GOT3 (cell line): ENCODE results near the gene FFAR2.

Experiments
- DNase-seq: peaks from one replicate; lab custom pipeline; 2025; ENCODE audit warnings: mixed read lengths; lab: John Stamatoyannopoulos, UW

The FFAR2 gene

DNA sequence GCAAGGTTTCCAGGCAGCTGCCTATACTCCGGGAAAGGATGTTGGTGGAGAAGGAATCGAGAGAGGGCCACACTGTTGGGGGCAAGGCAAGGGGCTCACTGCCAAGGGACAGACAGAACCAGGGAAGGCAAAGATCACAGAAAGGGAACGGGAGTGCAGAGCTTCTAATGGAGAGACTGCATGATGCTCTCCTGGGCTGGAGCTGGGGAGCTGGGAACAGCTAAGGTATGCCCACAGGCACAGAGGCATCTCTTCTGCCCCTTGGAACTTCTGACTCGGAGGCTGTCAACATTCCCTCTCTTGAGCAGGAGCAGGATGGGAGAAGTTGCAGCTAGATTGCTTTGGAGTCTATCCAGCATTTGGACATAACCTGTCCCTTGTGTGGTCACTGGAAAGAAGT lies 22.4 kb upstream of the FFAR2 start:
- DNase-seq: no peak

DNA sequence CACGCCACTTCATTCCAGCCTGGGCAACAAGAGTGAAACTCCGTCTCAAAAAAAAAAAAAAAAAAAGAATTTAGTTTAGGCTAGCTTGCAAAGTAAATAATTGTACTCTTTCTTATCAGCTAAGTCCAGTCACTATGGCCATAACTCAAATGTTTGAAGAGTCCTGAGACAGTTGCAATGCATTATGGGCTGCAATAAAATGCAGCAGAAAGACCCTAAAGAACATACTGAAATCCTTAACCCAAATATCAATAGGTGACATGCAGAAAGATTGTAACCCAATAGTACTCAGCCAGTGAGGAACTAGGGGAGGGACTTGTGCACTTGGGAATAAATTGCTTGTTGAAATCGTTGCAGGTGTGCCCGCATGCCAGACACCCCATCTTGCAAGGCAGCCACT lies 20.9 kb upstream of the FFAR2 start:
- no peak for DNase-seq

DNA sequence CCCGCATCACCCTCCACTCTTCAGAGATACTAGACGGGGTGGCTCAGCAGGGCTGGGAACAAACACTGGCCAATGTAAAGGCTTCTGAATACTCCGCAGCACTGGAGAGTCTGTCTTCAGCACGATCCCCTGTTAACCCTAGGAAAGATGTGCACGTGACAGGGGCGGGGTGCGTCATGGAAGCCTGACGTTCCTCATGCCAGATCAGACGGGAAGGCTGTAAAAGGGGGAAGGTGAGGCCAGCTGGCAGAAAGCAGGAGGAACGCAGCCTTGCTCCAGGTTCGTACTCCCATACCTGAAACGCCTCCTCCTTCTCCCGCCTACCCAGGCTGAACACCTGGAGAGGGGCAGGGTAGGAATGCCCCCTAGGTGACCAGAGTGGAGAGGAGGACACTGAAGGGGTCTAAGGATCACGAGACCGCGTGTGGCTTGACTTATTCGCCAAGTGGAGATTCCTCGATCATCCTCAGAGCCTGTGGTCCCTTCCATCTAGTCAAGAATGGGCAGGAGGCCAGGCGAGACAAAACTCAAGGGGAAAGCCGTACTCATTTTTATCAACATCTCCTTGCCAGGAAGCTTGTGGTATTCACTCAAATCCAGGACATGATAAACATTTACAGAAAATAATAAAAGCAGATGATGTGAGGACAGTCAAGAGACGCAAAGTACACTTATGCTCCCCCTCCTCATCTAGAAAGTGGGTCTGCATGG lies 18.2 kb upstream of the FFAR2 start:
- no peak for DNase-seq

DNA sequence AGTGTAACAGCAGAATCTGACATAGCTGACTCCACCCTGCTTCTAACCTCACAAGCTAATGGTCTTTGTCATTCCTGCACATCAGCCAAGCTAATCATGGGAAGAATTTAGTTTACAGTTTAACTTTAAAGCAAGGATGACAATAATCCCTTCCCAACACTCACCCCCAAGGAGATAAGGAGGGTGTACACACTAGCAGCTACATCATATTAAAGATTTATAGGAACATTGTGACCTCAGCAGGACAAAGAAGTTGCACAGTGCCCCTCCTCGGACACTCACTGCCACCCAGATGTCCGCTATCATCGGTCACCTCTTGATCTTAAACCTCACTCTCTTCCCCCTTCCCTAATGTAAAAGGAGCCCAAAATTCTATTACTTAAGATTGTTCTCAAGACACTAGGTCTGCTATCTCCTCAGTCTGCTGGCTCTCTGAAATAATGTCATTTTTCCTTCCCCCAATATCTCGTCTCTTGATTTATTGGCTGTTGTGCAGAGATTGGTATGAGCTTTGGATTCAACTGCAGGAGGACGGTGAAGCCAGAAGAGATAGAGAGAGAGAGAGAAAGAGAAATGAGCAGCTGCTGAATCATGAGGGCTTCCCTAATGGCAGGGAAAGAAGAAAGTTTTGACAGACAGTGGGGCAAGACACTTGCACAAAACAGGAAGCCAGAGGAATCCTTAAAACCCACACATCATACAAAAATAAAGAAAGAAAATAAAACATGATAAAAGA lies 17.5 kb upstream of the FFAR2 start:
- DNase-seq: no peak

DNA sequence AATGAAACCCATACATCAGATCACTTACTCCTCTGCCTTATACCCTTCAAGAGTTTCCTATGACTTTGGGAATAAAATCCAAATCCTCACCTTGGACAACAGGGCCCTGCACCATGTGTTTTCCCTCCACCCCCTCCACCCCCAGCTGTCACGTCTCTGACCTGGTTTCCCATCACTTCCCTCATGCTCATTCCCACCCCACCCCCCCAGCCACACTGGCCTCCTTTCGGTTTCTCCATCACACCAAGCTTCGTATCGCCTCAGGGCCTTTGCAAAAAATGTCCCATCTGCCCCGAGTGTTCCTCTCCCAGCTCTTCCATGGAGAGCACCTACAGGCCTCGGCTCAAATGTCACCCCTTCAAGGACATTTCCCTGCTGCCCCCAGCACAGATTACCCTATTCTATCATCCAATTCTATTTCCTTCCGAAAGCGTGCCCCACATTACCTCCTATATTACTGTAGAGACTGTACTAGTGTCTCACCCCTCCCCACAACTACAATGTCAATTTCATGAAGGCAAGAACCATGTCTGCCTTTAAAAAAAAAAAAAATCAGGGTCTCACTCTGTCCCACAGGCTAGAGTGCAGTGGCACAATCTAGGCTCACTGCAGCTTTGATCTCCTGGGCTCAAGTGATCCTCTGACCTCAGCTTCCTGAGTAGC lies 16.8 kb upstream of the FFAR2 start:
- DNase-seq: no peak

DNA sequence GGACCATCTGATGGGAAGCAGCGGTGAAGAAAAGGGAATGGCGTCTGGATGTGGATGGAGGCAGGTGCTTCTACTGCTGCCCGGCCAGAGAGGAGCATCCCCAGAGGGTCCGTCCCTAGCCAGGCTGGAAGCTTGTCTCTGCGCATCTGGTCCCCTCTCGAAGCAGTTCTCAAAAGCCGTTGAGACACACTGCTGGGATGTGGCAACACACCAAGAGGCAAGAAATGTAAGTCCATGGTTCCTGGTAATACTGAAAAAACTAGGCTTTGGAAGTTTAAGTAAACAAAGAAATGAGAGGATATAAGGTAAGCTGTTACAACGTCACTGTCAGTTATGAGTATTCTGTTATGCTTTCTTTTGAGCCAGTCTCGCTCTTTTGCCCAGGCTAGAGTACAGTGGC lies 15.1 kb upstream of the FFAR2 start:
- DNase-seq: no peak

DNA sequence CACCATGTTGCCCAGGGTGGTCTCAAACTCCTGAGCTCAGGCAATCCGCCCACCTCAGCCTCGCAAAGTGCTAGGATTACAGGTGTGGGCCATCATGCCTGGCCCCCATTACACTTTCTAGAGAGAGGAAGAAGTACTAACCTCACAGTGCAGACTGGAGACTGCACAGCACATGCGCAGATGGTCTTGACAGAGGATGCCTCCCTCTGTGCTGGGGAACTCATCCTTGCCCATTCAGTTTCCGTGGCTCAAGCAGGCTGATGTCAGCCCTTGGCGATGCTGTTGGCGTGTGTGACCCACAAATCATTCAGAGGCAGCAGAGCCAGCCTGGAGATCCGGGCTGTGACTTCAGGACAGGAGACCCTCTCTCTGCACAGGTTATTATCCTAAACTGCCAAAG lies 14.6 kb upstream of the FFAR2 start:
- DNase-seq: no peak

DNA sequence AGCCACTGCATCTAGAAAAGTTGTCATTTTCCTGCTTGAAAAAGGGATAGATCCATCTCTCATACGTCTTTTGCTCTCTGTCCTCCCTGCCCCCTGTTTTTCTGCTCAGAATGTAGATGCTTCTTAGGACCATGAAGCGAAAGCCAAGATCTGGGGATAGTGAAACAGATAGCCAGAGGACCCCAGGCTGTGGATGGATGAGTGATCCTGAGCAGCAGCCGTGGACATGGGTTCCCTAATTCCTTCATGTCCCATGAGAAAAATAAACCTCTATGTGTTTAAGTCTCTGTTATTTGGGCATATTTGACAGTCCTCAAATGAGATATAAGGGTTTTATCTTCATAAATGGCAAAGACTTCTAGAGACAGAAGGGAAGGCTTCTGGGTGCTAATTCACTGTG lies 12.2 kb upstream of the FFAR2 start:
- no peak for DNase-seq

DNA sequence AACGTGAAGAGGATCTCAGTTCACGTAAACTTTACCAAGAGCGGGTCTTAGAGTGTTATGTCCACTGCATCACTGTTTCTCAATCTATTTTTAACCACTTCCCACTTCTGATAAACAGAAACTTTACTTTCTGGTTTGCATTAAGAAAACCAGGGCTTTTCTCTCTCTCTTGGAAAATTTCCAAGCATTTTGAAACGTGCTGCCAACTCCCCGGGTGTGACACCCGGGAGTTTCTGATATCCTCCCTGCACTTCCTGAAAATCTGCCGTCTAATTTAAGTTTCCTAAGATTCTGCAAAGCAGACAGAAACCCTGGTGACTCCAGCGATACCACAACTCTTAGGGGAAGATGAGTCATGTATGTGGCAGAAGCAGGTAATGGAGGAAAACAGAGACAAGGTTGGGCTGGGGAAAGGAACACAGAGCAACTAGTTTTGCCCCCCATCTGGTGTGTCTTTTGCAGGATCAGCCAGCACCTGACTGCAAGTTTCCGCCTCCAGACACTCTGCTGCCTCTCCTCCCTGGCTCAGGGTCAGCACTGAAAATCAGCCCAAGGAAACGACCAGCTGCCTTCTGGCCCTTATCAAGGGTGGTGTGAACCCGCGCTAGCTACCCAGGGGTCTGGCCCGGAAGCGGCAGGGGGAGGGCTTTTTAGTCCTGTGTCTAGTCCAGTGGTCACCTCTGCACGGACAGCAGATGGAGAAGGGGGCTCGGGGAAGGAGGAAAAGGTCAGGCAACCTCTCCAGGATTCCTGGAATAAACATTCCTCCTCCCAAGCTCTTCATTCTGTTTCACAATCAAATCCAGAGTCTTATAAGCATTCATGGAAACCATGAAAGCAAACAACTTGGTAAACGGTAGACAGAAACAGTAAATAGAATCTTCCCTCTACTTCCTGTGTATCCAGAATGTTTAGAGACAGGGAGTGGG lies 11.3 kb upstream of the FFAR2 start:
- DNase-seq: no peak

DNA sequence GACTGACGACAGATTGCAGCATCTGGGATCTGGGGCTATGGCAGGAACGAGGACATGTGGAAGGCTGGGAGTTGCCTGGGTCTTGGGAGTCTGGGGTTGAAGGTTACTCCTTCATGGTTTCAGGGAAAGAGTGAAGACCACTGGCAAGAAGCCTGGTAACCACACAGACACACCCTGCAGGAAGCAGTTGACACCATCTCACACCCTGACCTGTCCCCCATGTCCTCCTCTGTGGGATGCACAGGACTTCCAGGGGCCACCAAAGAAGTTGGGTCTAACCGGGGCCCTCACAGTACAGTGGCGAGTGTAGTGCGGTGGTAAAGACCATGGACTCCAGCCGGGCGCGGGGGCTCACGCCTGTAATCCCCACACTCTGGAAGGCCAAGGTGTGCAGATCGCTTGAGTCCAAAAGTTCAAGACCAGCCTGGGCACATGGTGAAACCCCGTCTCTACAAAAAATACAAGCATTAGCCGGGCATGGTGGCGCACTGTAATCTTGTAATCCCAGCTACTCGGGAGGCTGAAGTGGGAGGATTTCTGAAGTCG lies 10.6 kb upstream of the FFAR2 start:
- DNase-seq: no peak

DNA sequence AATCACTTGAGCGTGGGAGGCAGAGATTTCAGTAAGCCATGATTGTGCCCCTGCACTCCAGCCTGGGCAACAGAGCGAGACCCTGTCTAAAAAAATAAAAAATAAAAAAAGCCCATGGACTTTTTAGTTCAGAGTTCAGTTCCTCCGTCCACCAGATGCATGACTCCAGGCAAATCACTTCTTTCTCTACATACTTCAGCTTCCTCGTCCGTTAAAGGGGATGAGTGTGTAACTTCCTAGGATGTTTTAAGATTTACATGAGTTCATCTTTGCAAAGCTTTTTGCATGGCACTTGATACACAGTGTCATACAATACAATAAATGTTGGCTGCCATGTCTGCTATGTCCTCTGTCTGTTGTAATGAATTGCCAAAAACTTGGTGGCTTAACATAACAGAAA lies 10.0 kb upstream of the FFAR2 start:
- no peak for DNase-seq

DNA sequence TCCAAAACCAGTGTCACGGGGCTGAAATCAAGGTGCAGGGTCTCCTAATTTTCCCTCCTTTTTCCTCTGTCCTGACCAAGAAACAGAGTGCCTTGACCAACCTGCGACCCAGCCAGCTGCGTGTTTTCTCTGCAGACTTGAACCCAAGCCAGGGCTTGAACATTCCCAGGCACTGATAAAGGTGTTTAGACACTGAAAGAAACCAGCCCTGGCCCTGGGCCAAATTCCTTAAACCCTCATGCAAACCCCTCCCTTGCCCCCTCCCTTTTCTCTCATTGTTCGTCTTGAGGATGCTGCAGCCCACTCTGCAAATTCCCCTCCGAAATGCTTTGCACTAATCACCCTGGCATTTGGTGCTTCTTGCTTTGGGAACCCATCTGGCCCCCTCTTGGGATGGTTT lies 9.5 kb upstream of the FFAR2 start:
- no peak for DNase-seq

DNA sequence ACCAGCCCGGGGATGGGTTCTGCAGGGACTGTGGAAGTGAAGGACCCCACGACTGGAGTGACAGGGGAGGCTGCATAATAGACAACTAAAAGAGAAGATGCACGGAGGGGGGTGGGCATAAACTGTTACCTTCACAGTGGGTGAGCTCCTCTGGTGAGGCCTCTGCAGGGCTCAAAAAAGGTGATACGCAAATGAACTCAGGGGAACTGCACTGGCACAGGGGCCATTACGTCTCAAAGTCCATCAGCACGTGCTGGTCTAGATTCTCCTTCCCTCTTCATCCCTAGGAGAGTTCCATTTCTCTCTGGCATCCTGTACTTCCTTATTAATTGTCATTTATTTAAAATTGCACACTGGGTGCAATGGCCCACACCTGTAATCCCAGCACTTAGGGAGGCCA lies 8.1 kb upstream of the FFAR2 start:
- DNase-seq: no peak

DNA sequence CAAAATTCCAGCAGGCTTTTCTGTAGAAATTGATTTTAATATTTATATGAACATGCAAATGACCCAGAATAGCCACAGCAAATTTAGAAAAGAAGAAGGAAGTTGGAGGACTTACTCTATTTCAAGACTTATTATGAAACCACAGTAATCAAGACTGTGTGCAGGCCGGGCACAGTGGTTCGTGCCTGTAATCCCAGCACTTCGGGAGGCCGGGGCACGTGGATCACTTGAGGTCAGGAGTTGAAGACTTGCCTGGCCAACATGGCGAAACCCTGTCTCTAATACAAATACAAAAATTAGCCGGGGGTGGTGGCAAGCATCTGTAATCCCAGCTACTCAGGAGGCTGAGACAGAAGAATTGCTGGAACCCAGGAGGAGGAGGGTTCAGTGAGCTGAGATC lies 6.0 kb upstream of the FFAR2 start:
- DNase-seq: no peak

DNA sequence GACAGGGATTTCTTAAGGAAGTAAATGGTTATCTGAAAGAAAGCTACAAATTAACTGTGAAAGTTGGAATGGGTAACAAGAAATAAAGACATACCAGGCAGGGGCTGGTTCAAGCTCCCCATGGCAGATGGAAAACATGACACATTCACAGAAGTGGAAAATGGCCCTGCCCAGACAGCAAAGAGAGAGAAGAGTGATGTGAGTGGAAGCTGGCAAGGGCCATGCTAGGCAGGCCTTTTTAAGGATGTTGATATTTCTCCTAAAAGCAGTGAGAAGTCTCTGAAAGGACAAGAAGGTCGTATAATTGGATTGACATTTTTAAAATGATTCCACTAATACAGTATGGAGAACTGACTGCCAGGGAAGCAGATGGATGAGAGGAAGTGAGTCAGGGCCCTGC lies 3.3 kb upstream of the FFAR2 start:
- DNase-seq: no peak

DNA sequence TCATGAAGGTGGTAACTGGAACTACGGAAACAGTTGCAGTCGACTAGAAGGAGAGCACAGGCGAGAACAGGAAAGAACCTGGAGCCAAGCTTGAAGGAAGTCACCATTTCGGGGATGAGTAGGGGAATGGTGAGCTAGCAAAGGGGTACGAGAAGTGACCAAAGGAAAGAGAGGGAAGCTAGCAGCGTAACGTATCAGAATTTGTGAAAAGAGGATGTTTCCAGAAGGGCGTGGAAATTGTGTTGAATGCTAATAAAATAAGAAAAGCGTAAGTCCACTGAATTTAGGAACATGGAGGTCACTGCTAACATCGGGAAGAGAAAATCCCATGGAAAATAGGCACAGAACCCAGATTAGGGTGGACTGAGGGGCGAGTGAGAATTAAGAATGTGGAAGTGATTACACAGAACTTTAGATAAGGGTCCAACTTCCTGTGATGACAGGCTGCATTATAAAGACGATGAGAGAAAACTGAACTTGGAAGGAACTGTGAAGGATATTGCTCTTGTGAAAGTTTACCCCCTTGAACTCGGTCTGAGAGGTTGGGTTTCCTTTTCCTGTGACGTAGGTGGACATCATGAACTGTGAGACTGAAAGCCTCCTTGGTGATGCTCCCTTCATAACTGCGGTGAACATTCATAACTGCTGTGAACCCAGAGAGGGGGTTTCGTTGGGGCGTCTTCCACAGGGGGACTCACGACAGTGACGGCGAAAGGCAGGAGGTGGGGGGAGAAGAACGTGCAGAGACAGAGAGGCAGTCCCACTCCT lies 2.0 kb upstream of the FFAR2 start:
- no peak for DNase-seq

DNA sequence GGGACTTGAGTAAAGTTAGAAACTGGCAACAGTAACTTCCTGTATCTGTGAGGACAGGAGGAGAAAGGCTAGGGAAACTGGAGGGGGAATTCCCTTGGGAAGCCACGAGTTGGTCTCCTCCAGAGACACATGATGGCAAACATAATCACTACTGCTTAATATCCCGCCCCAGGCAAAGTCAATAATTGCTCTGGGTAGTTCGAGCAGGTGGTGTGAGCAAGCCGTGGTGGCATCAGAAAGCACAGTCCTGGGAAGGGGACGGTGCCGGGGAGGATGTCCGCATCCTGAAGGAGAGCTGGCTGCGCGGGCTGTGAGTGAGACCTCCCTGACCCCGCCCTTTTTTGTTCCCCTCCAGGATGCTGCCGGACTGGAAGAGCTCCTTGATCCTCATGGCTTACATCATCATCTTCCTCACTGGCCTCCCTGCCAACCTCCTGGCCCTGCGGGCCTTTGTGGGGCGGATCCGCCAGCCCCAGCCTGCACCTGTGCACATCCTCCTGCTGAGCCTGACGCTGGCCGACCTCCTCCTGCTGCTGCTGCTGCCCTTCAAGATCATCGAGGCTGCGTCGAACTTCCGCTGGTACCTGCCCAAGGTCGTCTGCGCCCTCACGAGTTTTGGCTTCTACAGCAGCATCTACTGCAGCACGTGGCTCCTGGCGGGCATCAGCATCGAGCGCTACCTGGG lies 1.4 kb downstream of the FFAR2 start:
- DNase-seq: no peak

DNA sequence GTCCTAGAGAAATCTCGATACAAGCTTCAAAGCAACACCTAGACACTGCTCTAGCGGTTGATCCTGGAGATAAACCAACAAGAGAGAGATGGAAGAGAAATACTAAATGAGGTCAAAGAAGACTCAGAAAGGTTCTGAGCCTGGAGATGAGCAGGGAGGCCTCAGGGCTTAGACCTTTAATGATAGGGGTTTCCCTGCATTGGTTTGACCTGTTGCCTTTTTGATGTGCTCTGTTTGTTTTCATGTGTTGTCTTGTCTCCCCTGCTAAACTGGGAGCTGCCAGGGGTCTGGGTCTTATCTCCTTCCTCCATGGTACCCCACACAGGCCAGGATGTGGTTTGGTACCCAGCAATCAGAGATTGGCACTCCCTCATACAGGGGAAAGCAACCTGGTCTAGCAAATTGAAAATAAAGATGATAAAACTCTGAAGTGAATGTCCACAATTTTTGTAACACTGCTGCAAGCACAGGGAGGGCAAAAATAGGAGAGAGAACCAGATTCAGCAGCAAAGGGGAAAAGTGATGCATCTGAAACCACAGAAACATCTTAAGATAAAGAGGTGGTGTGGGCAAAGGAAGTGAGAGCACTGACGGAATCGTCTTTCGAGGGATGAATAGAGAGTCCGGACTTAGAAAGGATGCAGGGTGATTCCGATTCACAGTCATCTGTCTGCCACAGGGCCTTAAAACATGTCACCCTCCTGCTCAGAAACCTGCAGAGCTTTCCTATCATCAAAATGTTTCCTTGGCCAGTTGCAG lies 3.5 kb downstream of the FFAR2 start:
- no peak for DNase-seq

DNA sequence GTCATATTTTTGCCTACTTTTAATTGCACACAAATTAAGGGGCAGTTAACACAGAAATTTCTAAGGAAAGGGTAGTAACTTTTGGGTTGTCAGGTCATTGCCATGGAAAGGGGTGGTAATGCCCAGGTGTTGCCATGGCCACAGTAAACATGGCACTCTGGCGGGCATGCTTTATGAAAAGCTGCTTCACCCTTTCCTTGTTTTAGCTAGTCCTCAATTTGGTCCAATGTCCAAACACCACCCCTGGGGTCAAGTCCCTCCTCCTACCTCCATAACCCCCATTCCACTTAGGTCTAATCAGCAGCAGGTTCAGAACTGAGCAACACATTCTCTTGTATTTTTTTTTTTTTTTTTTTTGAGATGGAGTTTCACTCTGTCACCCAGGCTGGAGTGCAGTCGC lies 6.6 kb downstream of the FFAR2 start:
- no peak for DNase-seq
